Caco-2 (cell line): ENCODE results near the gene EEIG1. TPM values are rescaled to one million over a fixed set of nuclear protein-coding genes. Genes with fewer than 3 reads are reported as not detected.
A peak's percentile ranks its signal among the peaks of the same experiment; 100 is the strongest.

Experiments used
- BruUV-seq: library from RNA; stranded (reverse); fragments of 400-500 nt; replicated peaks from 2 replicates; lab custom pipeline; 2021; lab: Mats Ljungman, UMichigan
- CTCF ChIA-PET: fragments of 300-600 bp; sonication (Branson Sonifier 250); formaldehyde crosslinking; loops from one replicate; lab custom pipeline; 2022; ENCODE audit warnings: antibody characterized with exemption; lab: Charles Lee
- POLR2A ChIA-PET: fragments of 300-600 bp; sonication (Branson Sonifier 250); formaldehyde crosslinking; loops from one replicate; lab custom pipeline; 2022; ENCODE audit warnings: antibody characterized with exemption; lab: Charles Lee
- DNase-seq, 2 experiments: peaks; one replicate each; pipeline versions ENCODE4 v3.0.0 to v3.0.0-alpha.2; 2020 to 2022
- H3K27me3 ChIP-seq: replicated peaks from 2 replicates; pipeline ENCODE4 v1.6.0; 2011; ENCODE audit warnings: low read length; ENCODE audit not compliant: control insufficient read depth, insufficient read depth
- H3K36me3 ChIP-seq: 2 replicates; pipeline ENCODE4 v1.5.1; 2011; ENCODE audit warnings: low read length; ENCODE audit not compliant: control insufficient read depth, insufficient read depth
- H3K4me1 ChIP-seq: fragments of 250-450 bp; sonication (Bioruptor Pico); 2 replicates; pipeline ENCODE4 v1.5.1; 2020; ENCODE audit warnings: mild to moderate bottlenecking
- H3K4me3 ChIP-seq: 2 replicates; pipeline ENCODE4 v1.5.1; 2011; ENCODE audit warnings: low read depth, mild to moderate bottlenecking, control low read depth, low read length
- H3K9me3 ChIP-seq: fragments of 250-450 bp; sonication (Bioruptor Pico); 2 replicates; pipeline ENCODE4 v1.5.1; 2020; ENCODE audit warnings: mild to moderate bottlenecking, moderate library complexity
- H3K27ac Mint-ChIP-seq: one replicate; pipeline ENCODE4 v1.8.0; 2022; ENCODE audit warnings: mixed read lengths; ENCODE audit not compliant: unreplicated experiment
- H3K27me3 Mint-ChIP-seq: one replicate; pipeline ENCODE4 v1.8.0; 2022; ENCODE audit warnings: mixed read lengths; ENCODE audit not compliant: insufficient read depth, unreplicated experiment
- H3K36me3 Mint-ChIP-seq: one replicate; pipeline ENCODE4 v1.8.0; 2022; ENCODE audit warnings: mild to moderate bottlenecking, mixed read lengths; ENCODE audit not compliant: insufficient read depth, unreplicated experiment
- H3K4me1 Mint-ChIP-seq: one replicate; pipeline ENCODE4 v1.8.0; 2022; ENCODE audit warnings: low read depth, mixed read lengths; ENCODE audit not compliant: unreplicated experiment
- H3K4me3 Mint-ChIP-seq: one replicate; pipeline ENCODE4 v1.8.0; 2022; ENCODE audit warnings: mild to moderate bottlenecking, moderate library complexity, mixed read lengths; ENCODE audit not compliant: unreplicated experiment
- H3K9me3 Mint-ChIP-seq: one replicate; pipeline ENCODE4 v1.8.0; 2022; ENCODE audit warnings: mixed read lengths; ENCODE audit not compliant: unreplicated experiment
- CTCF ChIP-seq, 2 experiments: fragments of 200-600 bp in 1 of 2; IDR thresholded peaks; 1 replicate in 1 of 2; 2 replicates in 1 of 2; pipeline versions ENCODE4 v1.5.1 to v1.8.0; 2011 to 2022; ENCODE audit warnings: antibody characterized with exemption in 1 of 2, control low read depth in 1 of 2, inconsistent platforms in 1 of 2, low read depth in 1 of 2, low read length in 1 of 2, mild to moderate bottlenecking in 1 of 2, moderate library complexity in 1 of 2; ENCODE audit not compliant: insufficient read depth in 1 of 2, severe bottlenecking in 1 of 2, unreplicated experiment in 1 of 2
- intact Hi-C: fragments of 100-400 bp; cut with micrococcal nuclease; formaldehyde crosslinking; loops from one replicate; pipeline ENCODE4 v1.10.0; 2022; ENCODE audit not compliant: unreplicated experiment
- total RNA-seq: library from RNA; stranded (reverse); gene quantifications from 2 replicates; pipeline ENCODE4 v1.2.3, GENCODE V29; 2022

EEIG1 gene
- total RNA-seq, 1 experiment from 2014 or later, result 47.1 TPM

GRCh38 chr9:127931092-127931881, 49.5 kb downstream of the EEIG1 start:
- POLR2A ChIA-PET, result no interaction called here
- intact Hi-C loops, result no loop called here
- CTCF ChIA-PET, result interaction anchor here (1.9 kb wide), 1 partner anchor 10 kb away, joined by 11 read pairs; no protein-coding TSS in a partner anchor
- H3K4me1 ChIP-seq, result peaks cover 18% of the 10 kb centered on the region
- no peaks in the 10 kb centered on the region for H3K27me3 ChIP-seq
- H3K4me3 Mint-ChIP-seq, result peak overlapping the region; percentile 69
- TF ChIP-seq CTCF (IDR thresholded peaks at IDR 0.05; ENCODE audit: insufficient read depth in 1 of 2, low read depth in 1 of 2, low read length in 1 of 2, severe bottlenecking in 1 of 2, unreplicated experiment in 1 of 2), result no peak
- H3K27me3 Mint-ChIP-seq, result no peaks in the 10 kb centered on the region
- H3K4me3 ChIP-seq, result peak overlapping the region; percentile 67
- H3K27ac Mint-ChIP-seq, result peak overlapping the region; percentile 87
- H3K36me3 ChIP-seq, result no peaks in the 10 kb centered on the region
- DNase-seq, result peak; percentile 61 to 64
- BruUV-seq, result TSS peak; percentile 49
- peaks cover 63% of the 10 kb centered on the region for H3K36me3 Mint-ChIP-seq
- H3K9me3 Mint-ChIP-seq, result no peaks in the 10 kb centered on the region
- no peaks in the 10 kb centered on the region for H3K9me3 ChIP-seq
- H3K4me1 Mint-ChIP-seq, result peaks cover 12% of the 10 kb centered on the region

Other genes with a start within 250 kb of the EEIG1 start
- gene TOR2A, start 245.7 kb downstream of the EEIG1 start, total RNA-seq, result 12.9 and 14.2 TPM in 2 replicates
- 0.34 TPM in 1 of 2 replicates, not detected in the other for gene SH2D3C, start 202.3 kb downstream of the EEIG1 start, total RNA-seq
- gene CDK9, start 195.0 kb downstream of the EEIG1 start, total RNA-seq, result 47.9 and 48.2 TPM in 2 replicates
- 54.4 and 57.3 TPM in 2 replicates for gene FPGS, start 178.1 kb downstream of the EEIG1 start, total RNA-seq
- gene ENG, start 126.3 kb downstream of the EEIG1 start, total RNA-seq, result 0.18 and 0.53 TPM in 2 replicates
- gene AK1, start 103.3 kb downstream of the EEIG1 start, total RNA-seq, result 39.2 and 41.5 TPM in 2 replicates
- gene ST6GALNAC6, start 81.4 kb downstream of the EEIG1 start, total RNA-seq, result 20.7 and 25.1 TPM in 2 replicates
- 12.1 and 13.2 TPM in 2 replicates for gene ST6GALNAC4, start 63.9 kb downstream of the EEIG1 start, total RNA-seq
- gene PIP5KL1, start 50.2 kb downstream of the EEIG1 start, total RNA-seq, result 2.3 and 3.8 TPM in 2 replicates
- 38.7 and 39.4 TPM in 2 replicates for gene DPM2, start 43.1 kb downstream of the EEIG1 start, total RNA-seq
- 8.5 and 8.6 TPM in 2 replicates for gene NAIF1, start 86.3 kb upstream of the EEIG1 start, total RNA-seq
- 16.5 and 18.5 TPM in 2 replicates for gene SLC25A25, start 87.2 kb upstream of the EEIG1 start, total RNA-seq
- 114 and 123 TPM in 2 replicates for gene PTGES2, start 146.7 kb upstream of the EEIG1 start, total RNA-seq
- gene LCN2, start 168.5 kb upstream of the EEIG1 start, total RNA-seq, result not detected in 2 replicates
- gene BBLN, start 179.3 kb upstream of the EEIG1 start, total RNA-seq, result 34.2 and 36.5 TPM in 2 replicates
- 154 and 187 TPM in 2 replicates for gene CIZ1, start 210.6 kb upstream of the EEIG1 start, total RNA-seq
- gene DNM1, start 222.4 kb upstream of the EEIG1 start, total RNA-seq, result 3.9 and 5.2 TPM in 2 replicates